Upper lobe of left lung (tissue), 6 donors: ENCODE results near the gene PRMT6. TPM values are rescaled to one million over a fixed set of nuclear protein-coding genes. Genes with fewer than 3 reads are reported as not detected.

Source experiments
- ATAC-seq, 2 donors: fragments of 200-7000 bp; cut with Tn5 transposase; one replicate each; pipeline ENCODE4 v1.9.1; 2022; ENCODE audit warnings: mild to moderate bottlenecking in 2 of 2, moderate library complexity in 2 of 2; ENCODE audit not compliant: low FRiP score in 2 of 2
- DNase-seq, 2 donors: peaks; one replicate each; pipeline ENCODE4 v3.0.0-alpha.2; 2019 to 2020
- H3K27ac ChIP-seq, 4 donors: fragments of 200-600 bp; sonication (generic); one replicate each; pipeline ENCODE4 v1.5.1; 2016 to 2019
- H3K27me3 ChIP-seq, 4 donors: fragments of 200-600 bp; sonication (generic); one replicate each; pipeline ENCODE4 v1.5.1; 2017 to 2019
- H3K36me3 ChIP-seq, 4 donors: fragments of 200-600 bp; sonication (generic); one replicate each; pipeline ENCODE4 v1.5.1; 2016 to 2019
- H3K4me1 ChIP-seq, 4 donors: fragments of 200-600 bp; sonication (generic); one replicate each; pipeline ENCODE4 v1.5.1; 2018 to 2019
- H3K4me3 ChIP-seq, 4 donors: fragments of 200-600 bp; sonication (generic); one replicate each; pipeline ENCODE4 v1.5.1; 2017 to 2019; ENCODE audit warnings: mild to moderate bottlenecking in 2 of 4, moderate library complexity in 1 of 4
- H3K9me3 ChIP-seq, 4 donors: fragments of 200-600 bp; sonication (generic); one replicate each; pipeline ENCODE4 v1.5.1; 2018 to 2019
- EP300 ChIP-seq, 4 donors: sonication (generic); formaldehyde crosslinking; IDR thresholded peaks; one replicate each; pipeline ENCODE4 v1.5.1; 2017; ENCODE audit warnings: antibody characterized with exemption in 4 of 4, control low read depth in 2 of 4
- POLR2A ChIP-seq, 4 donors: fragments of 450-650 bp; IDR thresholded peaks; one replicate each; pipeline ENCODE4 v1.5.1; 2016 to 2017; ENCODE audit warnings: antibody characterized with exemption in 4 of 4, mild to moderate bottlenecking in 2 of 4
- POLR2AphosphoS5 ChIP-seq, 2 donors: sonication (generic); formaldehyde crosslinking; IDR thresholded peaks; one replicate each; pipeline ENCODE4 v1.5.1; 2017; ENCODE audit warnings: antibody characterized with exemption in 2 of 2
- WGBS, 2 donors: methylation state at CpG; one replicate each; pipeline ENCODE4 v1.1.5; 2017 to 2018; 5-methylcytosine and 5-hydroxymethylcytosine counted together
- total RNA-seq, 6 donors: library from RNA; depleted of rRNA in 4 of 6; stranded (reverse); fragments of >200 nt in 4 of 6; gene quantifications; one replicate each; pipeline versions ENCODE4 v1.1.0 to v1.2.1, GENCODE V29; 2016 to 2021
- TF ChIP-seq, protein P1 (sequence below), 6 experiments: fragments of 450-650 bp in 4 of 6; fragments of 200-600 bp in 2 of 6; sonication (generic) in 2 of 6; IDR thresholded peaks; one replicate each; pipeline ENCODE4 v1.5.1; 2016 to 2019; ENCODE audit warnings: antibody characterized with exemption in 6 of 6
- donor health status: DM: no; HTN: no; CAD: no; lungs with moderate emphysema.
- donor health status: DM: no; HTN: yes; CAD: no; lungs with severe emphysema.

PRMT6 gene
- total RNA-seq = 10 to 100 TPM; 10.4 to 18.9 (median 12.3) TPM

DNA sequence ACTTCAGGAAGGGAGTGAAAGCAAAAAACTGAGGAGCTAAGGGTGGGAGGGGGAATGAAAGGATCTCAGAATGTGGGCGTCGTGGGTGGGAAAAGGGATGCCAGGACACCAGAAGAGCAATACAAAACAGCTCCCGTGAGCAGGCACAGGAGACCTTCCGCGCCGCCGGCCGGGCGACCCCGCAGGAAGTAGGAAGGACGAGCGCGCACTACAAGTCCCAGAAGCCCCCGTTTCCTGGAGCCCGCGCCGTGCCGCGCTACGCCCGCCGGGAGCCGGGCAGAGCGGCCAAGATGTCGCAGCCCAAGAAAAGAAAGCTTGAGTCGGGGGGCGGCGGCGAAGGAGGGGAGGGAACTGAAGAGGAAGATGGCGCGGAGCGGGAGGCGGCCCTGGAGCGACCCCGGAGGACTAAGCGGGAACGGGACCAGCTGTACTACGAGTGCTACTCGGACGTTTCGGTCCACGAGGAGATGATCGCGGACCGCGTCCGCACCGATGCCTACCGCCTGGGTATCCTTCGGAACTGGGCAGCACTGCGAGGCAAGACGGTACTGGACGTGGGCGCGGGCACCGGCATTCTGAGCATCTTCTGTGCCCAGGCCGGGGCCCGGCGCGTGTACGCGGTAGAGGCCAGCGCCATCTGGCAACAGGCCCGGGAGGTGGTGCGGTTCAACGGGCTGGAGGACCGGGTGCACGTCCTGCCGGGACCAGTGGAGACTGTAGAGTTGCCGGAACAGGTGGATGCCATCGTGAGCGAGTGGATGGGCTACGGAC lies at the start of gene PRMT6:
Gene PRMT6 (plus strand): TSS at position 249 of the 771 bp plus-strand sequence. CDS start 42 bp downstream, at position 291.
- Histone ChIP-seq H3K4me1 (peaks cover 9 to 18% (median 12%) of the 10 kb centered on the region in 4 donors), H3K9me3 (no peaks in the 10 kb centered on the region), H3K36me3 (peaks cover 0 to 8% (median 0%) of the 10 kb centered on the region in 4 donors), H3K27me3 (no peaks in the 10 kb centered on the region), H3K4me3 (peak within 1 kb of the TSS; percentile 79 to 93 (median 88)), H3K27ac (peak within 1 kb of the TSS; percentile 71 to 89 (median 88))
- ATAC-seq = peak; percentile 97 to 98
- peak; percentile 79 to 96 for DNase-seq
- TF ChIP-seq POLR2AphosphoS5 (IDR thresholded peaks at IDR 0.05) = peak; percentile 52 to 62
- peak in 2 of 4 donors; percentile 36 to 80 for TF ChIP-seq POLR2A (IDR thresholded peaks at IDR 0.05)
- no peak for TF ChIP-seq EP300 (IDR thresholded peaks at IDR 0.05)
- TF ChIP-seq, protein P1, sequence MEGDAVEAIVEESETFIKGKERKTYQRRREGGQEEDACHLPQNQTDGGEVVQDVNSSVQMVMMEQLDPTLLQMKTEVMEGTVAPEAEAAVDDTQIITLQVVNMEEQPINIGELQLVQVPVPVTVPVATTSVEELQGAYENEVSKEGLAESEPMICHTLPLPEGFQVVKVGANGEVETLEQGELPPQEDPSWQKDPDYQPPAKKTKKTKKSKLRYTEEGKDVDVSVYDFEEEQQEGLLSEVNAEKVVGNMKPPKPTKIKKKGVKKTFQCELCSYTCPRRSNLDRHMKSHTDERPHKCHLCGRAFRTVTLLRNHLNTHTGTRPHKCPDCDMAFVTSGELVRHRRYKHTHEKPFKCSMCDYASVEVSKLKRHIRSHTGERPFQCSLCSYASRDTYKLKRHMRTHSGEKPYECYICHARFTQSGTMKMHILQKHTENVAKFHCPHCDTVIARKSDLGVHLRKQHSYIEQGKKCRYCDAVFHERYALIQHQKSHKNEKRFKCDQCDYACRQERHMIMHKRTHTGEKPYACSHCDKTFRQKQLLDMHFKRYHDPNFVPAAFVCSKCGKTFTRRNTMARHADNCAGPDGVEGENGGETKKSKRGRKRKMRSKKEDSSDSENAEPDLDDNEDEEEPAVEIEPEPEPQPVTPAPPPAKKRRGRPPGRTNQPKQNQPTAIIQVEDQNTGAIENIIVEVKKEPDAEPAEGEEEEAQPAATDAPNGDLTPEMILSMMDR (IDR thresholded peaks at IDR 0.05) = peak in 1 of 6 experiments; percentile 13
- WGBS, 2 donors = 0% methylated on average over 50 to 61 of the region's 73 CpGs

DNA sequence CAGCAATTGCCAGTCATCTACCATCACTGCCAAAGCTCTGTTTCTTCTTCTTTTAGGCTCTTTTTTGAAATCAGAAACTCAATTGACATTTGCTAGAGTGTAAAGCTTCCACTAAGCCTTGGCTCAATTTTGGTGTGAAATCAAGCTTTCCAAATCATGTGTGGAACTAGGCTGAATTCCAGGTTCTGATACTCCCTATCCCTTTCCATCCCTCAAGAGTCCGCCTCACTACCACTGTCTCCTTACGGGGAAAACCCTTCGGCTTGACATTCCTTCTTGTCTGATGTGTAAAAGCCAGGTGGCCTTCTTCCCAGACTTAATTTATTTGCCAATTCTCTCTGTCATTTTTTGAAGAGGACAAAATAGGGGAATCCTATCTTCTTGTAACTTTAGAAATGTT lies 47.2 kb upstream of the PRMT6 start:
- TF ChIP-seq EP300 (IDR thresholded peaks at IDR 0.05) = no peak
- H3K36me3 ChIP-seq = no peaks in the 10 kb centered on the region
- ATAC-seq = peak in 1 of 2 donors; percentile 75
- no peaks in the 10 kb centered on the region for H3K9me3 ChIP-seq
- H3K27ac ChIP-seq = no peak overlapping the region
- 77 to 84% methylated on average over 3 of the region's 3 CpGs for WGBS, 2 donors
- no peak overlapping the region for H3K4me3 ChIP-seq
- no peaks in the 10 kb centered on the region for H3K4me1 ChIP-seq
- no peak for DNase-seq
- no peaks in the 10 kb centered on the region for H3K27me3 ChIP-seq

DNA sequence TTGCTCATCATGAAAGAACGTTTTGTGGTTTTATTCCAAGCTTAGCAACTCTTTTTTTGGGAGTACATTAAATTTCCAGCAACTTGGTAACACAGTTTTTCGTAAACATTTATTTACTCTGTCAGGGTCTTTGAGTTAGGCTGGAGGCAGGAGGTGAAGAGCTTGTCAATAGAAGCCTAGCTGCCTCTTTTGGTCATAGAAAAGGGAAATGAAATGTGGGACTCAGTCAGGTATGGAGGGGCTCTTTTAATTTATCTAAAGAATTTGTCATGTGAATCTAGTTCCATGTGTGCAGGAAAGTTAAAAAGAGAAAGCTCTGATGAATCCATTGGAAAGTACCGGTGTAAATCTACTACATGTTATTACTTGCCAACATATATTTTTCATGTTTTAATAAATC lies 45.9 kb upstream of the PRMT6 start:
- TF ChIP-seq POLR2A (IDR thresholded peaks at IDR 0.05) (no peak), POLR2AphosphoS5 (IDR thresholded peaks at IDR 0.05) (no peak), EP300 (IDR thresholded peaks at IDR 0.05) (no peak)
- TF ChIP-seq, protein P1 (IDR thresholded peaks at IDR 0.05) = no peak

DNA sequence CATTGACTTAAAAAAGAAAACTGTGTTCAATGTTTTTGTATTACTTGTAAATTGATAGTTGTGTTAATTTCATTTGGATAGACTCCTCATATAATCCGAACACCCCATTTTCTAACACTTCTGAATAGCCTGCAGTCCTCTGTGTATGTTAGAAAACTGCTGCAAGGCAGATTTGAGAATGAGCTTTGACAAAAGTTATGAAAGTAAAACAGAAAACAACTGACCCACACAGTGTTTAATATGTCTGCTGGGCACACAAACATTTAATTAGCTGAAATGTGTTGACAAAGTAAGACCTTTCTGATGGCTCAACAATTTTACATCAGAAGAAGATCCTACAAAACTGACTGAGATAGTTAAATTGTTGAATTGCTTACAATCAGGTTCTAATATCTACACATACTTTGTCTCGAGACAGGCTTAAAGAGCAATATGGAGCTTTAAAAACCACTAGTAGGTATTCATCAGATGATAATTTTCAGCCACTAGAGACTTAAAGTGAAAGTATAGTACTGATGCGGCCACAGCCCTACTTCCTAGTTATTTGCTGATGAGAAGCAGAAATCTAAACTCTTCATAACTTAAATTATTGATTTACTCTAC lies 40.0 kb upstream of the PRMT6 start:
- 78% methylated on average over 3 of the region's 3 CpGs for WGBS, 2 donors
- no peaks in the 10 kb centered on the region for H3K27me3 ChIP-seq
- no peak for TF ChIP-seq EP300 (IDR thresholded peaks at IDR 0.05)
- no peak for TF ChIP-seq POLR2AphosphoS5 (IDR thresholded peaks at IDR 0.05)
- TF ChIP-seq, protein P1 (IDR thresholded peaks at IDR 0.05) = no peak
- TF ChIP-seq POLR2A (IDR thresholded peaks at IDR 0.05) = no peak
- no peak for DNase-seq
- H3K4me3 ChIP-seq = no peak overlapping the region
- no peak for ATAC-seq
- no peak overlapping the region for H3K27ac ChIP-seq
- H3K4me1 ChIP-seq = no peaks in the 10 kb centered on the region
- no peaks in the 10 kb centered on the region for H3K9me3 ChIP-seq
- H3K36me3 ChIP-seq = no peaks in the 10 kb centered on the region

More for the DNA sequence above, 45.9 kb upstream of the PRMT6 start:
- H3K36me3 ChIP-seq = no peaks in the 10 kb centered on the region
- H3K27me3 ChIP-seq = no peaks in the 10 kb centered on the region
- H3K4me3 ChIP-seq = no peak overlapping the region
- H3K9me3 ChIP-seq = no peaks in the 10 kb centered on the region
- 65 to 77% methylated on average over 3 of the region's 3 CpGs for WGBS, 2 donors
- ATAC-seq (no peak), DNase-seq (no peak)
- no peak overlapping the region for H3K27ac ChIP-seq
- H3K4me1 ChIP-seq = no peaks in the 10 kb centered on the region

DNA sequence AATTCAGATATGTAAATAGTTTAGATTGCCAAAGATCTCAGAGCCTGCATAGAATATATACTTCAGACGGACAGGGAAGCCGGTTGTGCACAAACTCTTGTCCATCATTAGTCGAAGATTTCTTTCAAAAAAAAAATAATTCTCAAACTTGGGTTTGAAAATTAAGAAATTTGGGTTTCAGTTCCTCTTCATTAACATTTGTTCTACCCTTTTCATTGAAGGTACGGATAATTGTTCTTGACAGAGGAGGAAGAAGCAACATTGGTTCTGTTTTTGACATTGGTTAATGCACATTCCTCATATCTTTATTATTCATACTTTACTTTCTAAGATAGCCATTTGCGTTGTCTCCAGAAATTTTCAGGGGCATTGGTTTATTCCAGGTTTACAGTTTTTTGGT lies 38.0 kb upstream of the PRMT6 start:
- TF ChIP-seq, protein P1 (IDR thresholded peaks at IDR 0.05) = no peak
- no peak for TF ChIP-seq EP300 (IDR thresholded peaks at IDR 0.05)
- TF ChIP-seq POLR2A (IDR thresholded peaks at IDR 0.05) = no peak
- no peak for TF ChIP-seq POLR2AphosphoS5 (IDR thresholded peaks at IDR 0.05)
- Histone ChIP-seq H3K4me3 (no peak overlapping the region), H3K36me3 (no peaks in the 10 kb centered on the region), H3K27ac (no peak overlapping the region), H3K27me3 (no peaks in the 10 kb centered on the region), H3K9me3 (no peaks in the 10 kb centered on the region), H3K4me1 (no peaks in the 10 kb centered on the region)
- WGBS, 2 donors = 73 to 93% methylated on average over 5 of the region's 5 CpGs
- ATAC-seq (no peak), DNase-seq (no peak)
